Fibroblast of the aortic adventitia (primary cell): ENCODE data around the gene RNU7-1. TPM values are rescaled to one million over a fixed set of nuclear protein-coding genes. Genes with fewer than 3 reads are reported as not detected.

ENCODE experiments used
- DNase-seq: peaks from one replicate; pipeline ENCODE4 v3.0.0-alpha.2; 2010; ENCODE audit warnings: low read depth
- H3K4me3 ChIP-seq: 2 replicates; pipeline ENCODE4 v1.5.1; 2011; ENCODE audit warnings: low read depth, mild to moderate bottlenecking, control low read depth, low read length, moderate library complexity
- CTCF ChIP-seq: IDR thresholded peaks from 2 replicates; pipeline ENCODE4 v1.5.1; 2011; ENCODE audit warnings: mild to moderate bottlenecking, low read length, control low read depth, inconsistent platforms; ENCODE audit not compliant: insufficient read depth
- total RNA-seq: library from RNA; depleted of rRNA; stranded (reverse); fragments of >200 nt; gene quantifications from 2 replicates; pipeline ENCODE4 v1.2.3, GENCODE V29; 2012; ENCODE audit warnings: low replicate concordance

The RNU7-1 gene
- total RNA-seq, 1 donor = not detected

GRCh38 chr12:6963016-6963731 is 19.6 kb downstream of the RNU7-1 start:
- DNase-seq = no peak
- no peak overlapping the region for H3K4me3 ChIP-seq
- no peak for TF ChIP-seq CTCF

GRCh38 chr12:6963791-6964413 is 20.3 kb downstream of the RNU7-1 start:
- no peak for DNase-seq
- TF ChIP-seq CTCF = no peak

GRCh38 chr12:6964605-6965025 is 21.0 kb downstream of the RNU7-1 start:
- TF ChIP-seq CTCF = no peak
- no peak overlapping the region for H3K4me3 ChIP-seq
- DNase-seq = no peak

More at GRCh38 chr12:6963791-6964413, 20.3 kb downstream of the RNU7-1 start:
- no peak overlapping the region for H3K4me3 ChIP-seq

GRCh38 chr12:6965026-6965661 is 21.5 kb downstream of the RNU7-1 start:
- TF ChIP-seq CTCF = peak; percentile 89
- no peak overlapping the region for H3K4me3 ChIP-seq
- DNase-seq = peak; percentile 87

GRCh38 chr12:6965714-6966113 is 22.1 kb downstream of the RNU7-1 start:
- no peak for TF ChIP-seq CTCF
- H3K4me3 ChIP-seq = no peak overlapping the region
- DNase-seq = no peak

GRCh38 chr12:6966351-6966750 is 22.7 kb downstream of the RNU7-1 start:
- DNase-seq = no peak
- H3K4me3 ChIP-seq = no peak overlapping the region
- no peak for TF ChIP-seq CTCF
